Measurements from ENCODE around the gene KIAA0040. TPM values are rescaled to one million over a fixed set of nuclear protein-coding genes. Genes with fewer than 3 reads are reported as not detected.

The KIAA0040 gene
- total and polyA plus RNA-seq, 2 donors (not counting 3 experiments of a cell fraction or from before 2014, with no cell fraction given), result 8.3 to 10.9 TPM

- no peak for DNase-seq (ENCODE audit: low read depth, low spot score)
- POLR2A ChIA-PET, result no interaction called here
- no peak overlapping the region for H2AFZ ChIP-seq (ENCODE audit: low read depth, low read length)
- H3K4me2 ChIP-seq (ENCODE audit: insufficient read depth, low read length), result no peak overlapping the region
- intact Hi-C loops (cut with micrococcal nuclease) (no loop called here), dilution Hi-C loops (cut with MboI; ENCODE audit: extremely low pct_ligation_motif_present, low sequenced_read_pairs) (no loop called here)
- TF ChIP-seq POLR2A (IDR thresholded peaks at IDR 0.05; ENCODE audit: low read depth, low read length) (no peak), FOS (IDR thresholded peaks at IDR 0.05; ENCODE audit: borderline replicate concordance, insufficient read depth, low read length) (no peak), GATA2 (IDR thresholded peaks at IDR 0.05; ENCODE audit: insufficient read depth, insufficient read length, low read depth, low read length) (no peak), CTCF (IDR thresholded peaks at IDR 0.05; ENCODE audit: extremely low read depth in 1 of 2, insufficient read depth in 1 of 2, low read depth in 1 of 2, low read length in 2 of 2) (no peak)
- no TSS peak for BruUV-seq (replicated peaks)
- no peaks in the 10 kb centered on the region for H3K27me3 ChIP-seq (ENCODE audit: control insufficient read depth in 2 of 2, insufficient read depth in 2 of 2, low read length in 2 of 2)
- no peak overlapping the region for H3K4me3 ChIP-seq (replicated peaks in 1 of 3; ENCODE audit: insufficient read depth in 1 of 3, low read depth in 1 of 3, low read length in 3 of 3)
- no peaks in the 10 kb centered on the region for H3K9me3 ChIP-seq (replicated peaks; ENCODE audit: control insufficient read depth, insufficient read depth, low read length)
- no peaks in the 10 kb centered on the region for H3K9me1 ChIP-seq (replicated peaks; ENCODE audit: control insufficient read depth, extremely low read depth, insufficient read depth, low read length)
- no peak overlapping the region for H3K9ac ChIP-seq (replicated peaks; ENCODE audit: extremely low read depth, insufficient read depth, low read length)
- no peaks in the 10 kb centered on the region for H4K20me1 ChIP-seq (replicated peaks; ENCODE audit: control insufficient read depth, extremely low read depth, insufficient read depth, low read length)
- CTCF ChIA-PET, result interaction anchor here (1.0 to 1.4 kb wide), 5 partner anchors 14 to 146 kb away, joined by 3 to 5 read pairs (median 4); no protein-coding TSS in a partner anchor
- H3K79me2 ChIP-seq (ENCODE audit: control insufficient read depth, insufficient read depth, low read length), result no peaks in the 10 kb centered on the region
- FAIRE-seq, result no peak
- no peak overlapping the region for H3K27ac ChIP-seq (ENCODE audit: insufficient read depth, low read depth, low read length)
- peaks cover 25% of the 10 kb centered on the region for H3K4me1 ChIP-seq (ENCODE audit: control insufficient read depth, extremely low read depth, insufficient read depth, low read length)
- H3K36me3 ChIP-seq (ENCODE audit: control insufficient read depth in 2 of 2, extremely low read depth in 1 of 2, insufficient read depth in 2 of 2, low read length in 2 of 2), result no peaks in the 10 kb centered on the region
These were observed 19.0 kb downstream of the KIAA0040 start for GRCh38 chr1:175173531-175173930.

DNA sequence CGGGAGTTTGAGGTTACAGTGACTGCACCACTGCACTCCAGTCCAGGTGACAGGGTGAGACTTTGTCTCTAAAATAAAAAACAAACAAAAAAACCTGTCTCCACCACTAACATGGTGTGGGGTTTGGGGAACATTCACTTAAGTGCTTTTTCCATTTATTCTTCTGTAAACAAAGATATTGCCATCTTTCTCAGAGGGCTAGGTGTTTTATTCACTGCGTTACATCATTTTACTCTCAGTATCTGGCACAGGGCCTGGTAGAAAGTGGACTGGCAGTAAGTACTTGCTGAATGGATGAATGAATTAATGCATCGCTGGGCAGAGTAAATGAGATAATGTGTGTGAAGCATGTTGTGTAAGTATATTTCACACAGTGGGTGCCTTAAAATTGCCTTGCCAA, 20.1 kb downstream of the KIAA0040 start:
- no peaks in the 10 kb centered on the region for H3K36me3 ChIP-seq (ENCODE audit: control insufficient read depth in 2 of 2, extremely low read depth in 1 of 2, insufficient read depth in 2 of 2, low read length in 2 of 2)
- FAIRE-seq, result no peak
- H3K4me3 ChIP-seq (replicated peaks in 1 of 3; ENCODE audit: insufficient read depth in 1 of 3, low read depth in 1 of 3, low read length in 3 of 3), result no peak overlapping the region
- no peak overlapping the region for H3K4me2 ChIP-seq (ENCODE audit: insufficient read depth, low read length)
- no peaks in the 10 kb centered on the region for H4K20me1 ChIP-seq (replicated peaks; ENCODE audit: control insufficient read depth, extremely low read depth, insufficient read depth, low read length)
- ChIA-PET POLR2A (no interaction called here), CTCF (interaction anchor here (1.6 to 3.9 kb wide), 2 partner anchors 8 to 18 kb away, joined by 7 to 10 read pairs; no protein-coding TSS in a partner anchor)
- no TSS peak for BruUV-seq (replicated peaks)
- H3K9me1 ChIP-seq (replicated peaks; ENCODE audit: control insufficient read depth, extremely low read depth, insufficient read depth, low read length), result no peaks in the 10 kb centered on the region
- H3K79me2 ChIP-seq (ENCODE audit: control insufficient read depth, insufficient read depth, low read length), result no peaks in the 10 kb centered on the region
- no peaks in the 10 kb centered on the region for H3K9me3 ChIP-seq (replicated peaks; ENCODE audit: control insufficient read depth, insufficient read depth, low read length)
- H3K9ac ChIP-seq (replicated peaks; ENCODE audit: extremely low read depth, insufficient read depth, low read length), result no peak overlapping the region
- H3K4me1 ChIP-seq (ENCODE audit: control insufficient read depth, extremely low read depth, insufficient read depth, low read length), result peaks cover 32% of the 10 kb centered on the region
- no peaks in the 10 kb centered on the region for H3K27me3 ChIP-seq (ENCODE audit: control insufficient read depth in 2 of 2, insufficient read depth in 2 of 2, low read length in 2 of 2)
- dilution Hi-C loops (cut with MboI; ENCODE audit: extremely low pct_ligation_motif_present, low sequenced_read_pairs) (no loop called here), intact Hi-C loops (cut with micrococcal nuclease) (no loop called here)
- no peak for TF ChIP-seq POLR2A (IDR thresholded peaks at IDR 0.05; ENCODE audit: low read depth, low read length)
- no peak for TF ChIP-seq POLR2AphosphoS5 (IDR thresholded peaks at IDR 0.05; ENCODE audit: insufficient read depth, low read depth, low read length)
- no peak for TF ChIP-seq GATA2 (IDR thresholded peaks at IDR 0.05; ENCODE audit: insufficient read depth, insufficient read length, low read depth, low read length)
- no peak for TF ChIP-seq FOS (IDR thresholded peaks at IDR 0.05; ENCODE audit: borderline replicate concordance, insufficient read depth, low read length)
- no peak for TF ChIP-seq MYC (IDR thresholded peaks at IDR 0.05; ENCODE audit: low read depth, low read length)
- TF ChIP-seq EZH2 (IDR thresholded peaks at IDR 0.05; ENCODE audit: borderline replicate concordance, low read depth, low read length, severe bottlenecking), result no peak
- no peak for TF ChIP-seq JUN (IDR thresholded peaks at IDR 0.05; ENCODE audit: borderline replicate concordance, insufficient read depth, insufficient read length, low read depth)
- no peak for TF ChIP-seq CTCF (IDR thresholded peaks at IDR 0.05; ENCODE audit: extremely low read depth in 1 of 2, insufficient read depth in 1 of 2, low read depth in 1 of 2, low read length in 2 of 2)
- TF ChIP-seq, protein P1, sequence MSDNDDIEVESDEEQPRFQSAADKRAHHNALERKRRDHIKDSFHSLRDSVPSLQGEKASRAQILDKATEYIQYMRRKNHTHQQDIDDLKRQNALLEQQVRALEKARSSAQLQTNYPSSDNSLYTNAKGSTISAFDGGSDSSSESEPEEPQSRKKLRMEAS (IDR thresholded peaks at IDR 0.05; ENCODE audit: insufficient read depth, insufficient read length), result no peak
- no peak for DNase-seq (ENCODE audit: low read depth, low spot score)
- H2AFZ ChIP-seq (ENCODE audit: low read depth, low read length), result no peak overlapping the region
- H3K27ac ChIP-seq (ENCODE audit: insufficient read depth, low read depth, low read length), result no peak overlapping the region

Data from endothelial cell of umbilical vein (primary cell).